Stimulated activated CD8-positive, alpha-beta memory T cell treated with anti-CD3 and anti-CD28 coated beads, Interleukin-15, amount 100 ng/mL, for 48 hours (primary cell): Measurements from ENCODE around the gene TLE1.
"Not testable (repeated sequence)": the region's sequence is repeated elsewhere in the genome, so short reads cannot be mapped to it uniquely, and the experiment has no call there.

Source experiments
- DNase-seq, 2 donors: peaks; one replicate each; pipeline ENCODE4 v3.0.0-alpha.2; 2020; ENCODE audit warnings: low read depth in 2 of 2

The TLE1 gene

GRCh38 chr9:81622471-81623255 is 66.7 kb downstream of the TLE1 start:
- no peak for DNase-seq

- no peak for DNase-seq
Measured at GRCh38 chr9:81621785-81622259, 67.5 kb downstream of the TLE1 start.

GRCh38 chr9:81621118-81621517 is 68.2 kb downstream of the TLE1 start:
- DNase-seq: no peak

- DNase-seq: no peak
Measured at GRCh38 chr9:81620002-81620390, 69.4 kb downstream of the TLE1 start.

GRCh38 chr9:81619353-81620001 is 69.9 kb downstream of the TLE1 start:
- no peak for DNase-seq

- DNase-seq: no peak
Measured at GRCh38 chr9:81618923-81619322, 70.4 kb downstream of the TLE1 start.

GRCh38 chr9:81616141-81616540 is 73.2 kb downstream of the TLE1 start:
- DNase-seq: no peak

GRCh38 chr9:81614335-81614734 is 75.0 kb downstream of the TLE1 start:
- DNase-seq: no peak

GRCh38 chr9:81613002-81613812 is 76.1 kb downstream of the TLE1 start:
- DNase-seq: no peak

GRCh38 chr9:81611664-81612063 is 77.7 kb downstream of the TLE1 start:
- DNase-seq: no peak

GRCh38 chr9:81610740-81611107 is 78.6 kb downstream of the TLE1 start:
- no peak for DNase-seq

GRCh38 chr9:81609782-81610739 is 79.3 kb downstream of the TLE1 start:
- DNase-seq: no peak

GRCh38 chr9:81608289-81608657 is 81.1 kb downstream of the TLE1 start:
- DNase-seq: no peak

GRCh38 chr9:81607593-81608288 is 81.6 kb downstream of the TLE1 start:
- no peak for DNase-seq

- DNase-seq: not testable (repeated sequence)
Measured at GRCh38 chr9:81606261-81606660, 83.1 kb downstream of the TLE1 start.

GRCh38 chr9:81605170-81605670 is 84.1 kb downstream of the TLE1 start:
- DNase-seq: no peak

- DNase-seq: no peak
Measured at GRCh38 chr9:81604306-81605169, 84.8 kb downstream of the TLE1 start.

GRCh38 chr9:81602887-81603680 is 86.3 kb downstream of the TLE1 start:
- DNase-seq: no peak
